Measurements from ENCODE around the gene ATRAID.

Gene ATRAID

GRCh38 chr2:27250652-27251379 lies 39.0 kb downstream of the ATRAID start:
- DNase-seq (ENCODE audit: insufficient read length, low spot score) (no peak), FAIRE-seq (no peak)
- TF ChIP-seq, protein P1, sequence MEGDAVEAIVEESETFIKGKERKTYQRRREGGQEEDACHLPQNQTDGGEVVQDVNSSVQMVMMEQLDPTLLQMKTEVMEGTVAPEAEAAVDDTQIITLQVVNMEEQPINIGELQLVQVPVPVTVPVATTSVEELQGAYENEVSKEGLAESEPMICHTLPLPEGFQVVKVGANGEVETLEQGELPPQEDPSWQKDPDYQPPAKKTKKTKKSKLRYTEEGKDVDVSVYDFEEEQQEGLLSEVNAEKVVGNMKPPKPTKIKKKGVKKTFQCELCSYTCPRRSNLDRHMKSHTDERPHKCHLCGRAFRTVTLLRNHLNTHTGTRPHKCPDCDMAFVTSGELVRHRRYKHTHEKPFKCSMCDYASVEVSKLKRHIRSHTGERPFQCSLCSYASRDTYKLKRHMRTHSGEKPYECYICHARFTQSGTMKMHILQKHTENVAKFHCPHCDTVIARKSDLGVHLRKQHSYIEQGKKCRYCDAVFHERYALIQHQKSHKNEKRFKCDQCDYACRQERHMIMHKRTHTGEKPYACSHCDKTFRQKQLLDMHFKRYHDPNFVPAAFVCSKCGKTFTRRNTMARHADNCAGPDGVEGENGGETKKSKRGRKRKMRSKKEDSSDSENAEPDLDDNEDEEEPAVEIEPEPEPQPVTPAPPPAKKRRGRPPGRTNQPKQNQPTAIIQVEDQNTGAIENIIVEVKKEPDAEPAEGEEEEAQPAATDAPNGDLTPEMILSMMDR (IDR thresholded peaks at IDR 0.05; ENCODE audit: insufficient read depth, missing control alignments): no peak

DNA sequence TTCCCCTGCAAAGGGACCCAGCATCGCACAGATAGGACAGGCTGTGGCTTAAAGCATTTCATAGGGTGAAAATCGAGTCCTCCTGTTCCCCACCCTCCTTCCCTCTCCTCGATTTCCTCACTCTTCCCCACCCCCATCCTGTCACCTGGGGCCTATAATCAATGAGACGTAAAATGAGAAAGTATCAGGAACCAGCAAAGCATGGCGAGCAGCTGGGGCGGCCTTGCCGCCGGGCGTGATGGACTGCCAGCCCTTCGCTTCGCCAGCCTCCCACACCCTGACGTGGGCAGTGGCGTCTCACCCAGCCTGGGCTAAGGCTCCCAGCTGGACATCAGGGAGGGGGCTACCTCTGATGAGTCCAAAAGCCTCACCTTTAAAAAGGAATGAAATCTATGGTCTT lies 39.9 kb downstream of the ATRAID start:
- DNase-seq (ENCODE audit: insufficient read length, low spot score) (no peak), FAIRE-seq (no peak)
- TF ChIP-seq, protein P1 (IDR thresholded peaks at IDR 0.05; ENCODE audit: insufficient read depth, missing control alignments): no peak

DNA sequence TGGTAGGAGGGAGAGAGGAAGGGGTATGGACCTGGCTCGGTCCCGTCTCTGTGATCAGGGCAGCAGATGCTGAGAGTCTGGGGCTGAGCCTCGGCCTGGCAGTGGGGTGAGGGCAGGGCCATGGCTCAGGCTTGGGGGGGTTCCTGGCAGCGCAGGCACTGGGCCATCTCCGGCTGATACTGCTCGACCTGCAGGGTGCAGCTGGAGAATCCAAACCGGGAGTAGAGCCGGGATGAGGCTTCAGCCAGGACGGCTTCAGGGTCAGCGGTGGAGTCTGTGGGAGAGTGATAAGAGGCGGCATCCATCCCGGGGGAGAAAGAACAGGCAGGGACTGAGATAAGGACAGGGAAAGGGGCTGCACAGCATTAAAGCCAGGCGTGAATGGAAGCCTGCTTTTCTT lies 43.3 kb downstream of the ATRAID start:
- no peak for FAIRE-seq
- no peak for DNase-seq (ENCODE audit: insufficient read length, low spot score)
- TF ChIP-seq, protein P1 (IDR thresholded peaks at IDR 0.05; ENCODE audit: insufficient read depth, missing control alignments): no peak

- TF ChIP-seq, protein P1 (IDR thresholded peaks at IDR 0.05; ENCODE audit: insufficient read depth, missing control alignments): no peak
- FAIRE-seq (no peak), DNase-seq (ENCODE audit: insufficient read length, low spot score) (no peak)
Observed at GRCh38 chr2:27255660-27256059, 43.8 kb downstream of the ATRAID start.

DNA sequence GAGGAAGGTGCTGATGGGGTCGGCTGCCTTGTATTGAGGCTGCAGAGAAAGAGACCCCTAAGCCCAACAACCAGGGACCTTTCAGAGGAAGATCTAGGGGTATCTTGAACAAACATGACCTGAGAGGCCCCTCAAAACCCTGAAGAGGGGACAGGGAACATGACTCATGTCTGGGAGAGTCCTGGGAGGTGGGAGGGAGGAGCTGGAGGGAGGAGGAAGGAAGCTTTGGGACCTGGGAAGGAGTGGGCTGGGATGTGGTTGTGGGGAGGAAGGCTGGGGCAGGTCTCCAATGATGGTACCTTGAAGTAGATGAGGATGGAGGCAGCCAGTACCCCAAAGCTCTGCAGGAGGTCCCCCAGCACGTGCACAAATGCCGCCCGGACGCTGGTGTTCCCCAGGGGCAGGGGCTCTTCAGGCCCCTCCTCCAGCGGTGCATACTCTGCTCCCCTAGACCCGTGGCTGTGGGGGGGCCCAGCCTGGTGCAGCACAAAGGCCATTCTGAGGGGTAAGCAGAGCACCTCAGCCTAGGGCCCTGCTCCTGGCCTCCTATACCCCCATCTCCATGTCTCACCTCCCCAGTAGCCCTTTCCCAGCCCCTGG lies 45.1 kb downstream of the ATRAID start:
- no peak for DNase-seq (ENCODE audit: insufficient read length, low spot score)
- TF ChIP-seq, protein P1 (IDR thresholded peaks at IDR 0.05; ENCODE audit: insufficient read depth, missing control alignments): no peak
- no peak for FAIRE-seq

- TF ChIP-seq, protein P1 (IDR thresholded peaks at IDR 0.05; ENCODE audit: insufficient read depth, missing control alignments): no peak
- FAIRE-seq: no peak
- DNase-seq (ENCODE audit: insufficient read length, low spot score): no peak
Observed at GRCh38 chr2:27258051-27258450, 46.2 kb downstream of the ATRAID start.
